Measurements from ENCODE around the gene NCAPH2. TPM values are rescaled to one million over a fixed set of nuclear protein-coding genes. Genes with fewer than 3 reads are reported as not detected.

Gene NCAPH2
- polyA plus RNA-seq, 3 donors = 12.5 to 23.6 (median 18.1) TPM

DNA sequence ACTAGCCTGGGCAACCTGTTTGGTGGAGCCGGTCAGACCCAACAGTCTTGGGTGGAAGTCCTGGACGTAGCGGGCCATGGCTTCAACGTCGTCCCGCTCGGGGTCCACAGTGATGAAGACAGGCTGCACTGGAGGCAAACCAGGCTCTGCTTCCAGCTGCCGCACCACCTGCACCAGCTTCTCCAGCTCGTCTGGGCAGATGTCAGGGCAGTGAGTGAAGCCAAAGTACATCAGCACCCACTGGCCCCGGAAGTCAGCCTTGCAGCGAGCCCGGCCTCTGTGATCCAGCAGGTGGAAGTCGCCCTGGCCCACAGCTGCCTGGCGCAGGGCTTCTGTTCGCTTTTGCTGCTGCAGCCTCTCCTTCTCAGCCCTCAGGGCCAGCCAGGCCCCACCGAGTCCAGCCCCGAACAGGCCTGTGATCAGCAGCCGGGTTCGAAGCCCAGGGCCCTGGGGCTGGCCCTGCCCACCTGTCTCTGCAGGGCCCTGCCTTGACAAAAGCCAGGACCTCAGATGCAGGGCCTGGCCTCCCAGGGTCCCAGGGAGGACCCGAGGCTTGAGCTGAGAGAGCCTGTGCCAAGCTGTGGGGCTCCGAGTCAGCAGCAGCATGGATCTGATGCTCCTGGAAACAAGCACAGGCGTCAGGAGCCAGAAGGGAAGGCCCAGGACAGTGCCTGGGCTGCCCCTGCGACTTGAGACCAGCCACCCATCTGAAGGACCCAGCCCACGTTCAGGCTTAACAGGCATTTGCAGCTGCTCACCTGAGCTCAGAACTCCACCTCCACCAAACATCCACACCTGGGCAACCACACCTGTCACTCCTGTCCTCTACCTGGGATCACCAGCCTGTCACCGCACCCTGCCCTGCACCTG lies 16.0 kb downstream of the NCAPH2 start:
- peak overlapping the region; percentile 100 for H3K9ac ChIP-seq (ENCODE audit: insufficient read depth, low read length, poor library complexity, severe bottlenecking)
- H3K9me3 ChIP-seq (replicated peaks in 1 of 2; ENCODE audit: control insufficient read depth in 1 of 2, insufficient read depth in 1 of 2, low read length in 2 of 2) = no peaks in the 10 kb centered on the region
- H3K4me1 ChIP-seq (ENCODE audit: control insufficient read depth in 1 of 2, insufficient read depth in 2 of 2, low read length in 2 of 2) = peaks cover 36 to 53% of the 10 kb centered on the region in 2 donors
- H3K4me3 ChIP-seq (replicated peaks in 1 of 3; ENCODE audit: low read depth in 2 of 3, low read length in 3 of 3) = peak overlapping the region in 2 of 3 experiments; percentile 47 to 99
- Mint-ChIP-seq H3K27me3 (ENCODE audit: low read depth in 3 of 3) (no peaks in the 10 kb centered on the region), H3K27ac (peak overlapping the region in 5 of 7 donors; percentile 46 to 86 (median 76)), H3K4me1 (peaks cover 30% of the 10 kb centered on the region), H3K36me3 (peaks cover 39 to 69% of the 10 kb centered on the region in 2 donors), H3K4me3 (peak overlapping the region; percentile 73 to 78), H3K9me3 (peaks cover 0 to 1% (median 0%) of the 10 kb centered on the region in 7 donors)
- peaks cover 45% of the 10 kb centered on the region for H3K79me2 ChIP-seq (ENCODE audit: insufficient read depth, low read length)
- H3K27me3 ChIP-seq (ENCODE audit: control insufficient read depth in 2 of 2, insufficient read depth in 2 of 2, low read length in 2 of 2) = no peaks in the 10 kb centered on the region
- H3K36me3 ChIP-seq (replicated peaks in 1 of 2; ENCODE audit: control insufficient read depth in 1 of 2, insufficient read depth in 2 of 2, low read length in 2 of 2) = peaks cover 47 to 60% of the 10 kb centered on the region in 2 donors
- H2AFZ ChIP-seq (ENCODE audit: insufficient read depth, low read depth, low read length, poor library complexity, severe bottlenecking) = no peak overlapping the region
- H3K4me2 ChIP-seq (replicated peaks; ENCODE audit: extremely low read depth, low read length, poor library complexity, severe bottlenecking) = peak overlapping the region; percentile 95
- intact Hi-C loops (cut with micrococcal nuclease) = no loop called here
- H4K20me1 ChIP-seq (ENCODE audit: insufficient read depth, low read length) = peaks cover 80% of the 10 kb centered on the region
- H3K27ac ChIP-seq (ENCODE audit: low read depth in 1 of 2, low read length in 2 of 2) = peak overlapping the region; percentile 60 to 100
- 94% methylated on average over 25 of the region's 25 CpGs for WGBS (ENCODE audit: insufficient coverage)
- TF ChIP-seq, protein P1, sequence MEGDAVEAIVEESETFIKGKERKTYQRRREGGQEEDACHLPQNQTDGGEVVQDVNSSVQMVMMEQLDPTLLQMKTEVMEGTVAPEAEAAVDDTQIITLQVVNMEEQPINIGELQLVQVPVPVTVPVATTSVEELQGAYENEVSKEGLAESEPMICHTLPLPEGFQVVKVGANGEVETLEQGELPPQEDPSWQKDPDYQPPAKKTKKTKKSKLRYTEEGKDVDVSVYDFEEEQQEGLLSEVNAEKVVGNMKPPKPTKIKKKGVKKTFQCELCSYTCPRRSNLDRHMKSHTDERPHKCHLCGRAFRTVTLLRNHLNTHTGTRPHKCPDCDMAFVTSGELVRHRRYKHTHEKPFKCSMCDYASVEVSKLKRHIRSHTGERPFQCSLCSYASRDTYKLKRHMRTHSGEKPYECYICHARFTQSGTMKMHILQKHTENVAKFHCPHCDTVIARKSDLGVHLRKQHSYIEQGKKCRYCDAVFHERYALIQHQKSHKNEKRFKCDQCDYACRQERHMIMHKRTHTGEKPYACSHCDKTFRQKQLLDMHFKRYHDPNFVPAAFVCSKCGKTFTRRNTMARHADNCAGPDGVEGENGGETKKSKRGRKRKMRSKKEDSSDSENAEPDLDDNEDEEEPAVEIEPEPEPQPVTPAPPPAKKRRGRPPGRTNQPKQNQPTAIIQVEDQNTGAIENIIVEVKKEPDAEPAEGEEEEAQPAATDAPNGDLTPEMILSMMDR (IDR thresholded peaks at IDR 0.05) = no peak
- peak in 1 of 3 donors; percentile 14 for DNase-seq

DNA sequence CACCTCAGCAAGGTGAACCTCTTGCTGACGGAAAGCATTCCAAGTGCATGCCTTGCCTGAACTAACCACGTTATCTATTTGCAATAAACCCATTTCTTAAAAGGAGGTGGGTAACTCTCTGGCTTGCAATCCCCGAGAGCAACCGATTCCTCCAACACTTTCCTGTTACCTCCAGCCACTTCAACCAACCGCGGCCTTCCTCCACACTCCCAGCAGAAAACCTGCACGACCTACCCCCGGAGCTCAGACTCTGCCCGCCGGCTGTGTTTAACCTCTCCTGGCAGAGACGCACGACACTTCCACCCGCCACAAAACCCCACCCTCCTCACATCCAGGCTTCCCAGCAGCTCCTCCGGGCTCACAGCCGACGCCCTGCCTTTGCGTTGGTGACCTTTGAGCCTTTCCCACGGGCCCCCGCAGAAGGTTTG lies 16.7 kb downstream of the NCAPH2 start:
- Mint-ChIP-seq H3K4me1 (peaks cover 30% of the 10 kb centered on the region), H3K36me3 (peaks cover 37 to 69% of the 10 kb centered on the region in 2 donors), H3K27ac (peak overlapping the region; percentile 46 to 86 (median 76)), H3K4me3 (peak overlapping the region; percentile 73 to 78), H3K27me3 (ENCODE audit: low read depth in 3 of 3) (no peaks in the 10 kb centered on the region), H3K9me3 (no peaks in the 10 kb centered on the region)
- DNase-seq = peak in 1 of 3 donors; percentile 9
- H3K79me2 ChIP-seq (ENCODE audit: insufficient read depth, low read length) = peaks cover 52% of the 10 kb centered on the region
- H3K36me3 ChIP-seq (replicated peaks in 1 of 2; ENCODE audit: control insufficient read depth in 1 of 2, insufficient read depth in 2 of 2, low read length in 2 of 2) = peaks cover 46 to 58% of the 10 kb centered on the region in 2 donors
- H3K9me3 ChIP-seq (replicated peaks in 1 of 2; ENCODE audit: control insufficient read depth in 1 of 2, insufficient read depth in 1 of 2, low read length in 2 of 2) = no peaks in the 10 kb centered on the region
- H3K4me1 ChIP-seq (ENCODE audit: control insufficient read depth in 1 of 2, insufficient read depth in 2 of 2, low read length in 2 of 2) = peaks cover 39 to 60% of the 10 kb centered on the region in 2 donors
- H3K4me3 ChIP-seq (replicated peaks in 1 of 3; ENCODE audit: low read depth in 2 of 3, low read length in 3 of 3) = peak overlapping the region; percentile 47 to 99 (median 72)
- peak overlapping the region; percentile 60 to 100 for H3K27ac ChIP-seq (ENCODE audit: low read depth in 1 of 2, low read length in 2 of 2)
- intact Hi-C loops (cut with micrococcal nuclease) = loop anchor here (5.0 kb wide), 3 partner anchors 38 to 98 kb away; partner anchors contain the start of genes CHKB (in 2 of the 2) and SYCE3 (in 1 of the 2)
- H2AFZ ChIP-seq (ENCODE audit: insufficient read depth, low read depth, low read length, poor library complexity, severe bottlenecking) = no peak overlapping the region
- peaks cover 86% of the 10 kb centered on the region for H4K20me1 ChIP-seq (ENCODE audit: insufficient read depth, low read length)
- TF ChIP-seq, protein P1 (IDR thresholded peaks at IDR 0.05) = no peak
- H3K4me2 ChIP-seq (replicated peaks; ENCODE audit: extremely low read depth, low read length, poor library complexity, severe bottlenecking) = peak overlapping the region; percentile 95
- no peaks in the 10 kb centered on the region for H3K27me3 ChIP-seq (ENCODE audit: control insufficient read depth in 2 of 2, insufficient read depth in 2 of 2, low read length in 2 of 2)
- 7% methylated on average over 19 of the region's 19 CpGs for WGBS (ENCODE audit: insufficient coverage)
- H3K9ac ChIP-seq (ENCODE audit: insufficient read depth, low read length, poor library complexity, severe bottlenecking) = peak overlapping the region; percentile 100
